Ovary (tissue), 9 donors: ENCODE measurements around the gene FAT1. TPM values are rescaled to one million over a fixed set of nuclear protein-coding genes. Genes with fewer than 3 reads are reported as not detected.

Experiments
- DNase-seq, 5 donors: peaks; one replicate each; pipeline ENCODE4 v3.0.0-alpha.2; 2019 to 2020
- H3K27ac ChIP-seq, 2 donors: fragments of 200-600 bp; one replicate each; pipeline versions ENCODE4 v1.5.1 to v1.8.0; 2019 to 2022
- H3K27me3 ChIP-seq: fragments of 200-600 bp; one replicate; pipeline ENCODE4 v1.8.0; 2022
- H3K36me3 ChIP-seq: fragments of 200-600 bp; sonication (generic); one replicate; pipeline ENCODE4 v1.5.1; 2019
- H3K4me1 ChIP-seq: one replicate; pipeline ENCODE4 v1.8.1; 2013; ENCODE audit warnings: mild to moderate bottlenecking, moderate library complexity; ENCODE audit not compliant: insufficient read depth
- H3K4me3 ChIP-seq: fragments of 200-600 bp; sonication (generic); one replicate; pipeline ENCODE4 v1.5.1; 2017
- H3K9me3 ChIP-seq, 2 donors: fragments of 200-600 bp in 1 of 2; sonication (generic) in 1 of 2; one replicate each; pipeline versions ENCODE4 v1.5.1 to v1.8.1; 2013 to 2019; ENCODE audit warnings: mild to moderate bottlenecking in 1 of 2, moderate library complexity in 1 of 2
- CTCF ChIP-seq, 3 donors: fragments of 450-650 bp in 2 of 3; fragments of 200-600 bp in 1 of 3; IDR thresholded peaks; one replicate each; pipeline versions ENCODE4 v1.5.1 to v1.8.0; 2016 to 2022; ENCODE audit warnings: antibody characterized with exemption in 3 of 3, mild to moderate bottlenecking in 1 of 3
- EP300 ChIP-seq: sonication (generic); formaldehyde crosslinking; IDR thresholded peaks from one replicate; pipeline ENCODE4 v1.6.1; 2017; ENCODE audit warnings: antibody characterized with exemption
- POLR2A ChIP-seq: fragments of 450-650 bp; IDR thresholded peaks from one replicate; pipeline ENCODE4 v1.6.1; 2017; ENCODE audit warnings: antibody characterized with exemption, mild to moderate bottlenecking, moderate library complexity
- WGBS, 3 donors: extraction: QIAGEN DNeasy Blood & Tissue Kit in 1 of 3; methylation state at CpG; one replicate each; pipeline versions ENCODE4 v1.1.5 to v1.1.7; 2013 to 2017; 5-methylcytosine and 5-hydroxymethylcytosine counted together
- intact Hi-C, 4 donors: fragments of 100-400 bp; cut with DNase I; formaldehyde crosslinking; loops; one replicate each; pipeline versions ENCODE4 v1.11.0 to v1.15.1; 2022 to 2023
- polyA plus RNA-seq, 2 donors: library from polyadenylated mRNA; stranded (reverse); fragments of 200-250 nt in 1 of 2; fragments of 350-450 nt in 1 of 2; fragmentation: Illumina TruSeq in 1 of 2; extraction: RNeasy Lipid Tissue Mini Kit (QIAGEN cat#74804) in 1 of 2; gene quantifications; one replicate each; pipeline ENCODE4 v1.2.3, GENCODE V29; 2013 to 2014
- total RNA-seq, 7 donors: library from RNA; depleted of rRNA in 2 of 7; stranded (reverse); fragments of >200 nt in 2 of 7; fragmentation: NEBNext Ultra II Directional in 3 of 7; extraction: Animal tissue kit (Norgen Biotek cat#: 25700) in 3 of 7; gene quantifications; one replicate each; pipeline versions ENCODE4 v1.1.0 to v1.2.4, GENCODE V29; 2016 to 2023
- donor health status: DM: no; HTN: no; CAD: no; lungs with moderate emphysema.
- donor health status: DM: no; HTN: no; CAD: no.
- donor health status: Bipolar disorder and iron deficiency.
- donor health status: DM: yes; HTN: yes; CAD: no.
- donor health status: DM: no; HTN: no; CAD: no.
- donor health status: DM: yes; HTN: yes; CAD: no.

The FAT1 gene
- total and polyA plus RNA-seq, 9 donors, result 20.5 to 78.6 (median 46.6) TPM

GRCh38 chr4:186770481-186771175 lies 47.0 kb upstream of the FAT1 start:
- DNase-seq, result no peak
- no peak for TF ChIP-seq EP300
- no peak for TF ChIP-seq POLR2A
- no peak for TF ChIP-seq CTCF (IDR thresholded peaks at IDR 0.05)
- H3K27me3 ChIP-seq, result no peaks in the 10 kb centered on the region
- H3K27ac ChIP-seq, result no peak overlapping the region
- H3K4me1 ChIP-seq, result no peaks in the 10 kb centered on the region
- intact Hi-C loops, result no loop called here
- H3K9me3 ChIP-seq, result no peaks in the 10 kb centered on the region
- WGBS, 3 donors, result 88 to 90% (median 88%) methylated on average over 4 of the region's 4 CpGs
- no peak overlapping the region for H3K4me3 ChIP-seq
- no peaks in the 10 kb centered on the region for H3K36me3 ChIP-seq

GRCh38 chr4:186767794-186768193 lies 44.1 kb upstream of the FAT1 start:
- H3K4me3 ChIP-seq, result no peak overlapping the region
- no peak for TF ChIP-seq POLR2A
- TF ChIP-seq EP300, result no peak
- TF ChIP-seq CTCF (IDR thresholded peaks at IDR 0.05), result no peak
- 94 to 96% (median 95%) methylated on average over 3 to 4 of the region's 4 CpGs for WGBS, 3 donors
- H3K27me3 ChIP-seq, result no peaks in the 10 kb centered on the region
- no peak overlapping the region for H3K27ac ChIP-seq
- H3K4me1 ChIP-seq, result no peaks in the 10 kb centered on the region
- intact Hi-C loops, result no loop called here
- H3K9me3 ChIP-seq, result no peaks in the 10 kb centered on the region
- no peaks in the 10 kb centered on the region for H3K36me3 ChIP-seq
- DNase-seq, result no peak

GRCh38 chr4:186765673-186766546 lies 42.3 kb upstream of the FAT1 start:
- 76 to 84% (median 82%) methylated on average over 18 of the region's 18 CpGs for WGBS, 3 donors
- no peak overlapping the region for H3K27ac ChIP-seq

GRCh38 chr4:186765138-186765537 lies 41.5 kb upstream of the FAT1 start:
- intact Hi-C loops, result no loop called here
- WGBS, 3 donors, result 50 to 59% (median 56%) methylated on average over 9 of the region's 9 CpGs
- Histone ChIP-seq H3K4me1 (no peaks in the 10 kb centered on the region), H3K4me3 (no peak overlapping the region), H3K27ac (no peak overlapping the region), H3K27me3 (no peaks in the 10 kb centered on the region), H3K36me3 (no peaks in the 10 kb centered on the region), H3K9me3 (no peaks in the 10 kb centered on the region)
- TF ChIP-seq EP300 (no peak), CTCF (IDR thresholded peaks at IDR 0.05) (no peak), POLR2A (no peak)
- DNase-seq, result no peak

More at GRCh38 chr4:186765673-186766546, 42.3 kb upstream of the FAT1 start:
- Histone ChIP-seq H3K4me1 (no peaks in the 10 kb centered on the region), H3K9me3 (no peaks in the 10 kb centered on the region), H3K27me3 (no peaks in the 10 kb centered on the region), H3K36me3 (no peaks in the 10 kb centered on the region), H3K4me3 (no peak overlapping the region)
- intact Hi-C loops, result no loop called here
- no peak for DNase-seq
- TF ChIP-seq EP300 (no peak), CTCF (IDR thresholded peaks at IDR 0.05) (no peak), POLR2A (no peak)
